Right atrium auricular region (tissue), 2 donors: Measurements from ENCODE around the gene CREB3L2. TPM values are rescaled to one million over a fixed set of nuclear protein-coding genes. Genes with fewer than 3 reads are reported as not detected.

Source experiments
- DNase-seq: peaks from one replicate; pipeline ENCODE4 v3.0.0-alpha.2; 2019; ENCODE audit warnings: low spot score
- H3K27ac ChIP-seq, 2 donors: fragments of 200-600 bp; sonication (generic); 1 replicate in 1 of 2; 2 replicates in 1 of 2; pipeline ENCODE4 v1.5.1; 2016 to 2019
- H3K27me3 ChIP-seq, 2 donors: fragments of 200-600 bp; sonication (generic); one replicate each; pipeline versions ENCODE4 v1.5.1 to v1.6.0; 2017 to 2019
- H3K36me3 ChIP-seq: fragments of 200-600 bp; sonication (generic); one replicate; pipeline ENCODE4 v1.5.1; 2016
- H3K4me1 ChIP-seq, 2 donors: fragments of 200-600 bp; sonication (generic); one replicate each; pipeline versions ENCODE4 v1.5.1 to v1.6.0; 2017 to 2019
- H3K4me3 ChIP-seq, 2 donors: fragments of 200-600 bp; sonication (generic); 1 replicate in 1 of 2; 2 replicates in 1 of 2; pipeline ENCODE4 v1.5.1; 2017 to 2019; ENCODE audit warnings: mild to moderate bottlenecking in 1 of 2, moderate library complexity in 1 of 2
- H3K9me3 ChIP-seq, 2 donors: fragments of 200-600 bp; sonication (generic); one replicate each; pipeline ENCODE4 v1.5.1; 2019
- CTCF ChIP-seq, 2 donors: fragments of 200-600 bp; sonication (generic); IDR thresholded peaks; one replicate each; pipeline ENCODE4 v1.5.1; 2019; ENCODE audit warnings: antibody characterized with exemption in 2 of 2
- total RNA-seq, 2 donors: library from RNA; depleted of rRNA; stranded (reverse); fragments of >200 nt; gene quantifications; one replicate each; pipeline ENCODE4 v1.1.0, GENCODE V29; 2016

The CREB3L2 gene
- total RNA-seq, 2 donors from 2014 or later, result 25.6 to 39.6 TPM

- peaks cover 0 to 6% of the 10 kb centered on the region in 2 donors for H3K9me3 ChIP-seq
- H3K4me1 ChIP-seq, result peaks cover 0 to 55% of the 10 kb centered on the region in 2 donors
- H3K27me3 ChIP-seq, result no peaks in the 10 kb centered on the region
- no peak for TF ChIP-seq CTCF (IDR thresholded peaks at IDR 0.05)
- peaks cover 40% of the 10 kb centered on the region for H3K36me3 ChIP-seq
- H3K4me3 ChIP-seq, result no peak overlapping the region
- DNase-seq, result no peak
- peak overlapping the region; percentile 44 to 89 for H3K27ac ChIP-seq
Measured at GRCh38 chr7:137886281-137886680, 115.6 kb downstream of the CREB3L2 start.

GRCh38 chr7:137885678-137886077 lies 116.2 kb downstream of the CREB3L2 start:
- peaks cover 0 to 49% of the 10 kb centered on the region in 2 donors for H3K4me1 ChIP-seq
- no peaks in the 10 kb centered on the region for H3K27me3 ChIP-seq
- no peak for TF ChIP-seq CTCF (IDR thresholded peaks at IDR 0.05)
- no peak overlapping the region for H3K4me3 ChIP-seq
- H3K9me3 ChIP-seq, result peaks cover 0 to 6% of the 10 kb centered on the region in 2 donors
- peaks cover 45% of the 10 kb centered on the region for H3K36me3 ChIP-seq
- H3K27ac ChIP-seq, result peak overlapping the region; percentile 44 to 89
- DNase-seq, result no peak

- Histone ChIP-seq H3K36me3 (peaks cover 59% of the 10 kb centered on the region), H3K27me3 (no peaks in the 10 kb centered on the region), H3K9me3 (peaks cover 0 to 6% of the 10 kb centered on the region in 2 donors), H3K27ac (peak overlapping the region; percentile 75 to 89), H3K4me3 (no peak overlapping the region), H3K4me1 (peaks cover 0 to 57% of the 10 kb centered on the region in 2 donors)
- TF ChIP-seq CTCF (IDR thresholded peaks at IDR 0.05), result no peak
- no peak for DNase-seq
Measured at GRCh38 chr7:137882806-137883205, 119.1 kb downstream of the CREB3L2 start.

- no peak for DNase-seq
- H3K4me1 ChIP-seq, result peaks cover 0 to 59% of the 10 kb centered on the region in 2 donors
- no peak for TF ChIP-seq CTCF (IDR thresholded peaks at IDR 0.05)
- H3K36me3 ChIP-seq, result peaks cover 59% of the 10 kb centered on the region
- peak overlapping the region; percentile 75 to 89 for H3K27ac ChIP-seq
- peaks cover 0 to 6% of the 10 kb centered on the region in 2 donors for H3K9me3 ChIP-seq
- H3K27me3 ChIP-seq, result no peaks in the 10 kb centered on the region
- no peak overlapping the region for H3K4me3 ChIP-seq
Measured at GRCh38 chr7:137882261-137882668, 119.6 kb downstream of the CREB3L2 start.

GRCh38 chr7:137881607-137882260 lies 120.2 kb downstream of the CREB3L2 start:
- H3K27ac ChIP-seq, result peak overlapping the region; percentile 75 to 89
- H3K36me3 ChIP-seq, result peaks cover 59% of the 10 kb centered on the region
- TF ChIP-seq CTCF (IDR thresholded peaks at IDR 0.05), result no peak
- H3K27me3 ChIP-seq, result no peaks in the 10 kb centered on the region
- peaks cover 0 to 6% of the 10 kb centered on the region in 2 donors for H3K9me3 ChIP-seq
- no peak for DNase-seq
- H3K4me1 ChIP-seq, result peaks cover 0 to 59% of the 10 kb centered on the region in 2 donors
- no peak overlapping the region for H3K4me3 ChIP-seq
